DND-41 (cell line): ENCODE data around the gene SSUH2.

Source experiments
- ATAC-seq: fragments of 200-7000 bp; cut with Tn5 transposase; 3 replicates; pipeline ENCODE4 v1.9.1; 2021; ENCODE audit warnings: low read depth; ENCODE audit not compliant: insufficient read depth
- DNase-seq: peaks from one replicate; pipeline ENCODE4 v3.0.0-alpha.2; 2020
- H2AFZ ChIP-seq: 2 replicates; pipeline ENCODE4 v1.6.0; 2012; ENCODE audit warnings: low read depth, low read length
- H3K27ac ChIP-seq: 2 replicates; pipeline ENCODE4 v1.5.1; 2012; ENCODE audit warnings: low read length, inconsistent platforms
- H3K27me3 ChIP-seq: fragments of 200-600 bp; sonication (generic); 2 replicates; pipeline ENCODE4 v1.6.0; 2012; ENCODE audit warnings: low read length, mild to moderate bottlenecking, inconsistent platforms; ENCODE audit not compliant: insufficient read depth, poor library complexity
- H3K36me3 ChIP-seq: 2 replicates; pipeline ENCODE4 v1.5.1; 2012; ENCODE audit warnings: low read length, inconsistent platforms; ENCODE audit not compliant: insufficient read depth
- H3K4me1 ChIP-seq: 2 replicates; pipeline ENCODE4 v1.5.1; 2012; ENCODE audit warnings: mild to moderate bottlenecking, low read length; ENCODE audit not compliant: insufficient read depth
- H3K4me2 ChIP-seq: 2 replicates; pipeline ENCODE4 v1.6.0; 2012; ENCODE audit warnings: mild to moderate bottlenecking, moderate library complexity, low read length, inconsistent platforms; ENCODE audit not compliant: insufficient read depth
- H3K4me3 ChIP-seq, 2 experiments: fragments of 200-600 bp in 1 of 2; shearing (Covaris generic) in 1 of 2; 2 replicates each; pipeline ENCODE4 v1.5.1; 2012 to 2016; ENCODE audit warnings: inconsistent platforms in 2 of 2, low read length in 2 of 2, mild to moderate bottlenecking in 2 of 2, low read depth in 1 of 2, moderate library complexity in 1 of 2
- H3K79me2 ChIP-seq: 2 replicates; pipeline ENCODE4 v1.6.0; 2012; ENCODE audit warnings: low read length, inconsistent platforms; ENCODE audit not compliant: insufficient read depth
- H3K9ac ChIP-seq: 2 replicates; pipeline ENCODE4 v1.6.0; 2012; ENCODE audit warnings: low read depth, mild to moderate bottlenecking, inconsistent platforms, low read length, moderate library complexity
- H3K9me3 ChIP-seq: 2 replicates; pipeline ENCODE4 v1.5.1; 2012; ENCODE audit warnings: low read length, moderate library complexity, mild to moderate bottlenecking, inconsistent platforms; ENCODE audit not compliant: insufficient read depth, severe bottlenecking
- H4K20me1 ChIP-seq: 2 replicates; pipeline ENCODE4 v1.6.0; 2012; ENCODE audit warnings: low read length; ENCODE audit not compliant: insufficient read depth
- CTCF ChIP-seq: IDR thresholded peaks from 2 replicates; pipeline ENCODE4 v1.5.1; 2012; ENCODE audit warnings: borderline replicate concordance, low read length, moderate library complexity, mild to moderate bottlenecking; ENCODE audit not compliant: poor library complexity, severe bottlenecking; ENCODE audit errors: extremely low read depth
- EZH2 ChIP-seq: IDR thresholded peaks from 3 replicates; pipeline ENCODE4 v1.6.1; 2012; ENCODE audit warnings: borderline replicate concordance, low read depth, mild to moderate bottlenecking, moderate library complexity, low read length, inconsistent platforms; ENCODE audit not compliant: severe bottlenecking

The SSUH2 gene

GRCh38 chr3:8673083-8673737 is 28.6 kb upstream of the SSUH2 start:
- Histone ChIP-seq H3K4me1 (no peaks in the 10 kb centered on the region), H3K79me2 (no peaks in the 10 kb centered on the region), H4K20me1 (no peaks in the 10 kb centered on the region), H3K4me2 (no peak overlapping the region), H3K36me3 (no peaks in the 10 kb centered on the region), H3K27ac (no peak overlapping the region), H3K27me3 (no peaks in the 10 kb centered on the region), H2AFZ (no peak overlapping the region), H3K4me3 (no peak overlapping the region), H3K9me3 (no peaks in the 10 kb centered on the region), H3K9ac (no peak overlapping the region)
- ATAC-seq: no peak
- DNase-seq: no peak
- TF ChIP-seq EZH2 (no peak), CTCF (no peak)

- Histone ChIP-seq H2AFZ (no peak overlapping the region), H3K9me3 (no peaks in the 10 kb centered on the region), H3K36me3 (no peaks in the 10 kb centered on the region), H3K4me2 (no peak overlapping the region), H4K20me1 (no peaks in the 10 kb centered on the region), H3K27me3 (no peaks in the 10 kb centered on the region), H3K27ac (no peak overlapping the region), H3K79me2 (no peaks in the 10 kb centered on the region), H3K9ac (no peak overlapping the region), H3K4me1 (no peaks in the 10 kb centered on the region), H3K4me3 (no peak overlapping the region)
- DNase-seq (no peak), ATAC-seq (no peak)
- no peak for TF ChIP-seq EZH2
- no peak for TF ChIP-seq CTCF
These were observed 24.4 kb upstream of the SSUH2 start for GRCh38 chr3:8669019-8669418.

- Histone ChIP-seq H3K27me3 (no peaks in the 10 kb centered on the region), H3K27ac (no peak overlapping the region), H3K4me3 (no peak overlapping the region), H3K4me1 (no peaks in the 10 kb centered on the region), H3K36me3 (no peaks in the 10 kb centered on the region), H3K9me3 (no peaks in the 10 kb centered on the region), H4K20me1 (no peaks in the 10 kb centered on the region), H3K9ac (no peak overlapping the region), H3K4me2 (no peak overlapping the region), H3K79me2 (no peaks in the 10 kb centered on the region), H2AFZ (no peak overlapping the region)
- TF ChIP-seq CTCF: no peak
- TF ChIP-seq EZH2: no peak
- DNase-seq (no peak), ATAC-seq (no peak)
These were observed 23.6 kb upstream of the SSUH2 start for GRCh38 chr3:8668216-8668615.
